ENCODE measurements around the gene TSC22D3.

TSC22D3 gene

GRCh38 chrX:107729558-107730297 lies 45.9 kb downstream of the TSC22D3 start:
- DNase-seq = no peak

DNA sequence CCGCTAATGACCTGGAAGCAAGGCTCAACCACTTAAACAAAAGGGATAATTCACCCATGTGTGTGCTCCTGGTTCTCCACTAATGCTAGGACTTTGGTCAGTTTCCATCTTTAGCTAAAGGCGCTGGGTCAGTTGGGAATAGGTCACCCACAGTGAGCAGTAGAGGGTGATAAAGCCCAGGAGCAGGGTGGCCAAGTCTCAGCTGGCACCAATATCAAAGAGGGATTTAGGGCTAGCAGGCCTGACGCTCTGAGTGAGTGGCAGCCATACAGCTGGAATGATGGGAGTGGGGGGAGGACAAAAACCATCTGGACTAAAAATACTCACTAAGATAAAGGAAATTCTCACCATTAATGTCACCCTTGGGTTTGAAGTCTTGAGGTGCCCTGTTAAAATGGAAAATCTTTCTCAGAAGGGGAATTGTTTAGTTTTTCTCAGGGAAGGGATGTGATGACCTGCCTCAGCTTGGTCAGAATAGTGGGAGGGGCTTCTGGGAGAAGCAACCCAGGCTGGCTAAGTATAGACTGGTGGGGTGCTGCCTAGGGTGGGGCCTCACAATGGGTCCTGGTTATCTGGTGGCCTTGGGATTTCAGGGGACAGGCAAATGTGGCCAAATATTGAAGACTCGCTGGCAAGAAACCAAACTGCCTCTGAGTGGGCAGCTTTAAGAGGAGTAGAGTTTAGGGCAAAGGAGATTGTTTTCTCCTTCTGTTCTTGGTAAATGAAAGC lies 47.1 kb downstream of the TSC22D3 start:
- no peak for DNase-seq

DNA sequence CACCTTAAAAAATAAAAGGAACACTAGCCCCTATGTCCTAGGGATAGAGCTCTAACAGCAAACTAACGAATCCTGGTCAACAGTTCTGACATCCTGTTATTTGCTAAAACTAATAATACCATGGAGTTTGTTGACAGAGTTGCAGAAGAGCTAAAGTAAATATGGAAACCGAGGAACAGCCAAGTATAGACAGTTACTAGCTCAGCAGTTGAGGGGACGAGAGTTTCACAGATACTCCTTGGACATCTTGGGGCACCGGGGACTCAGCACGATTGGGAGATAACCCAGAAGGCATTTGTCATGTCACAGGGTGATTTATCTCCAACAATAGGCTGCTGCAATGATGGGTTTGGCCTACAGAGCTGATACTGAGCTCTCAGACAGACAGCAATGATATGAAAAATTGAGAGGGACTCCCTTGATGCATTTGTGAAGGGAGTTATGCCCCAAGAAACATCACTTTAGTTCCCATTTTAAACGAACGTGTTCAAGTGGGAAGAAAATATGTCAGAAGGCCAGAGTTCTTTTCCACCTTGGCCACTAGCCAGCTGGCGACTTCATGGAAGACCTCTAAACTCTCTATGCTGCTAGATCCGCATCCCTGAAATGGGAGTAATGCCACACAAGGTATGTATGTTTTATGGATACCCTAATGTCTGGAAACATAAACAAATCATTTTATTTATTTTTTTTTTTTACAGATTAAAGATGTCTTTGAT lies 48.6 kb downstream of the TSC22D3 start:
- DNase-seq = no peak

DNA sequence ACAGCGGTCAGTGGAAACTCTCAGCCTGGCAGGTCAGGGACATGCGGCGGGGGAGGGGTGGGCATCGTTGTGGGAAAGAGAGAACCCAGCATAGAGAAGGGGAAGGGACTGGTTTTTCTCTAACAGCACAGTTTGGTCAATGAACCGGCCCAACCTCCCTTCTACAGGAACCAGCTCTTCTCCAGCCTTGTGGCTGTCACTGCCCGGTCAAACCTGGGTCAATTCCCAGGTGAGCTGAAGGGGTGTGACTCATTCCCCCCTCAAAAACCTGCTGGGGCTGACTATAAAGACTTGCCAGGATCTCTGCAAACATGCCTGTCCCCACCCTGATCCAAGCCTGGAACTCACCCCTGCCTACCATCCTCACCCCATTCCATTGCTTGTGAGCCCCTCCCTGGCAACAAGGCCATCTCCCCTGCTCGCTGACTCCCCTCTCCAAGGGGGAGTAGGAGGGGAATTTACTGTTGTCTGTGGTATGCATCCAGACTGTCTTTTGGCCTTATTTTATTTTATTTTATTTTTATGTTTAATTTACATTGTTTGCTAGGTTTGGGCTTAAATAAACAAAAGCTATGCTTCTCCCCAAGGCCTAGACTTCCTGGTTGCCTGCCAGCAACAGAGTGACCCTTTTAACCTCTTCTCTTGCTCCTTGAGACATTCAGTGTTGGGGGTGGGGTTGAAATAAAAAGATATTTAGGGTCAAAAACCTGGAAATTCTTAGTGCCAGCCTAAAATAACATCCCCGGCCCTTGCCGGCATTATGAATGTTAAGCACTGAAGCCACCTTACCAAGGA lies 49.6 kb downstream of the TSC22D3 start:
- DNase-seq = no peak

GRCh38 chrX:107724653-107725052 lies 50.9 kb downstream of the TSC22D3 start:
- no peak for DNase-seq

DNA sequence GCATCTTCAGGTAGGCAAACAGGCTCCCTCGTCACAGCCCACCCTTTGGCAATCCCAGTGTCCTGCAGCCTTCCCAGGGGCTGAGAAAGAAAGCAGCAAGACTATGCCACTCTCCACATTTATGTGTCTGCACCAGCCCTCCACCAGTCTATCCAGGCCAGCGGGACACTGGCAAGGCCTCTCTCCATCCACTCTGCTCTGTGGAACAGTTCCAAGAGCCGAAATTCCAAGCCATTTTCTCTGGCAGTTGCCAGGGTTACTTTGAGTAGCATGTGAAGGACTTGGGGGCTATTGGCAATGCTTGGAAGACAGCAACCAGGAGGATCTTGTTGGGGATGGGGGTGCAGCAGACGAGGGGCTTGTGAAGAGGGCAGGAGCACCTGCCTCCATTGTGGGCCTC lies 52.1 kb downstream of the TSC22D3 start:
- DNase-seq = no peak

DNA sequence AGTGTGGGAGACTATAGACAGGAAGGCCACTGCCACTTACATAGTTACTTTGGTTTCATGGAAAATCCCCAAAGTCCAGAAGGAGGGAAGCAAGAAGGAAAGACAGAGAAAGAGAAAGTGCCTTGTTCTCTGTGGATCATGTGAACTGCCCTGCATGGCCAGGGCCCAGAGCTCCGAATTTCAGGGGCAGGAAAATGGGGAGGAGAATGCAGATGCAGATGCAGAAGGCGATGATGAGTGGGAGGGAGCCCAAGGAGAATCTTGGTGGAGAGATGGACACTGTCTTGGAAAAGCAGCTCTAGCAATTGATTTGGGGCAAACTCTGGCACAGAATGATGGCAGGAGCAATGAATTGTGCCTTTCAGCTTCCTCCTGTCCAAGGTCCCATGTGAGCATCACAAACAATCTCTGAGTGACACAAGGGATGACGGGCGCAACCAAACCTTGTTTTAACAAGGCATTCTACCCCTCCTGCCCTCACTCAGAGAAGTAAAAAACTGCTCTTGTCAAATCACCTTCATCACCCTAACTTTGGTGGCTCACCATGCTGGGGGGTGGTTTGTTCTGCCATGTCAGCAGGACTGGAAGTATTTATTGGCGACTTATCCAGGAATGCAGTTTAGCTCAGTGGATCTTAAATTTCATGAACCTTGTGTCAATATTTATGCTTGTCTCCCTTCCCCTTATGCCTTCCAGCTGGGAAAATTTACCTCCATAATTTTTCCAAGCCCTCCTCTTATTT lies 53.5 kb downstream of the TSC22D3 start:
- no peak for DNase-seq

DNA sequence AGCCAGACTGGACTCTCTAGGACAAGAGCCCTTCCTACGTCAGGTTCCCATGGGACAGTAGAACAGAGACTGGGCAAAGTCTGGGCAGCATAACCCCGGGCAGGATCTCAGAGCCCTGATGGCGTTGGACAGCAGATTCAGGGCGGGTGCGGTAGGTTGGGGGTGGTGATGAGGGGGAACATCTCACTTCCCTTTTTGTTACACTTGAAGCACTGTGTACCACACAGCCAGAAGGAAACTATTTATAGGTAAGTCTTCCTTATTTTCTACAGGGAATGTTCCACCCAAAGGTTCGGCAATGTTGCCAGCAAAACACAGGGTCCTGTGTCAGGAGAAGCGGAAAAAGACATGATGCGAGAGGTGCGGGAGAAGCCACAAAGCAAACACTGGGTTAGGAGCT lies 54.3 kb downstream of the TSC22D3 start:
- no peak for DNase-seq

GRCh38 chrX:107718156-107718621 lies 57.4 kb downstream of the TSC22D3 start:
- peak; percentile 41 for DNase-seq

GRCh38 chrX:107716816-107717700 lies 58.5 kb downstream of the TSC22D3 start:
- DNase-seq = peak; percentile 82

DNA sequence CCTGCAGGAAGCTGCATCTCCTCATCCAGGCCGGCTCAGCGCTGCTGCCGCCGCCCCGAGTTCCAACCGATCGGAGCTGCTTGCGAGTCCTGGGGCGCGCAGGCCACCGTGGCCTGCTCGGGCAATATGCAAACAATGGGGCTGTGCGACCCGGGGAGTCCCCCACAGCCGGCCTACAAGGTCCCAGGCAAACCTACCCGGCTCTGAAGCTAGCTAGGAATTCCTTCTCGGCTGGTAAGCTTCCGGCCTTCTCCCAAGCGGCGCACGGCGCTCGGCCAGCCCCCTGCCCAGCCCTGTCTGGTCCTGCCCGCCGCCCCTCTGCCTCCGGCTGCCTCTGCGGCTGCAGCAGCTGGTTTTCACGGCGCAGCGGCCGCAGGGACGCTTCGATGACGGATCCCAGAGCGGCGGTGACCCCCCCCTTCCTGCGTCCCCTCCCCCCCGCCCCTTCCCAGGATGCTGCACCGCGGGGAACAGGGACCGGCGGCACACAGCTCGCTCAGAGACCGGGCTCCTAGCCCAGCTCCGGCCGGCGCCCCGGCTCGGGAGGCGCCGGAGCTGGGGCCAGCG lies 59.4 kb downstream of the TSC22D3 start:
- DNase-seq = no peak

- no peak for DNase-seq
Measured at GRCh38 chrX:107715331-107716117, 60.1 kb downstream of the TSC22D3 start.

- no peak for DNase-seq
Measured at GRCh38 chrX:107714206-107714891, 61.2 kb downstream of the TSC22D3 start.

GRCh38 chrX:107713543-107714205 lies 61.9 kb downstream of the TSC22D3 start:
- no peak for DNase-seq

DNA sequence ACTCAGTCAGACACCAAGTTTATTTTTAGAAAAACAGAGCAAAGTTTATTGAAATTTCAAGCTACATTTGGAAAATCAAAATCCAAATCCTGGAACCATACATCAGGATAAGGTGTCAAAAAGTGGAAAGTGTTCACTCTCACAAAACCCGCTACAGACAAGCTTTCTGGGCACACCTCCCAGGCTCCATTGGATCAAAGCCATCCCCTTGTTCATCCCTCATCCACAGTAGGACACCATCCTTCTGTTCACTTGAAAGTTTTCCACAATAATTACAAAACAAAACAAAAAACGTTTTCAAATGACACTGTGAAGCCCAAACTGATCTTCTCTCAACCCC lies 62.4 kb downstream of the TSC22D3 start:
- DNase-seq = no peak

GRCh38 chrX:107712231-107713202 lies 63.1 kb downstream of the TSC22D3 start:
- DNase-seq = peak; percentile 7

GRCh38 chrX:107711521-107712181 lies 63.9 kb downstream of the TSC22D3 start:
- no peak for DNase-seq
